Large intestine (tissue), 3 donors: ENCODE data around the gene RAB3C. TPM values are rescaled to one million over a fixed set of nuclear protein-coding genes. Genes with fewer than 3 reads are reported as not detected.

Experiments used
- DNase-seq, 2 donors: peaks; one replicate each; pipeline versions ENCODE4 v3.0.0 to v3.0.0-alpha.2; 2013
- H3K27ac ChIP-seq: one replicate; pipeline ENCODE4 v1.5.1; 2013; ENCODE audit warnings: low read length
- H3K27me3 ChIP-seq: 2 replicates; pipeline ENCODE4 v1.6.1; 2013; ENCODE audit warnings: low read length; ENCODE audit not compliant: control insufficient read depth, insufficient read depth
- H3K36me3 ChIP-seq: 2 replicates; pipeline ENCODE4 v1.6.1; 2013; ENCODE audit warnings: low read length; ENCODE audit not compliant: control insufficient read depth, insufficient read depth
- H3K4me1 ChIP-seq: one replicate; pipeline ENCODE4 v1.6.1; 2013; ENCODE audit warnings: low read length; ENCODE audit not compliant: control insufficient read depth, insufficient read depth
- H3K4me3 ChIP-seq: one replicate; pipeline ENCODE4 v1.5.1; 2013; ENCODE audit warnings: low read length
- H3K9me3 ChIP-seq: one replicate; pipeline ENCODE4 v1.6.1; 2013; ENCODE audit warnings: mild to moderate bottlenecking, low read depth, low read length, moderate library complexity; ENCODE audit not compliant: control insufficient read depth
- WGBS: methylation state at CpG from one replicate; pipeline ENCODE4 v1.1.5; 2013; ENCODE audit warnings: low lambda C conversion rate; ENCODE audit not compliant: insufficient coverage; 5-methylcytosine and 5-hydroxymethylcytosine counted together
- polyA plus RNA-seq: library from polyadenylated mRNA; unstranded; fragments of 120-200 nt; gene quantifications from one replicate; pipeline ENCODE4 v1.2.1, GENCODE V29; 2013

The RAB3C gene
- polyA plus RNA-seq, 1 donor = 12.6 TPM

DNA sequence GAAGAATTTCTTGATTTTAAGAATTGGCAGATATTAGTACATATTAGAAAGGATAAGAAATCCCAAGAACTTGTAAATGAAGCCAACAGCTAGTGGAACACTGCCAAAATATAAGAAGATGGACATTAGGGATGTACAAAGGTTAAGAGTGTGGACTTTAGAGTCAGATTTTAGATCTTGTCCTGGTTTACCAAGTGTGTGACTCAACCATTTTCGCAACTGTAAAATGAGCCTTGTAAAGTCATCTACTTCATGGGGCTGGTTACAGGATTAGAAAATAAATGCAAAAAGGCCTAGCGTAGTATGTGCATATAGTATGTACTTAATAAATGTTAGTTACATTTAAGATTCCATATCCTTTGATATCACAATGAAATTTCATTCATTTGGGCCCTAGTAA is 260.0 kb downstream of the RAB3C start:
- Histone ChIP-seq H3K9me3 (no peaks in the 10 kb centered on the region), H3K36me3 (no peaks in the 10 kb centered on the region), H3K4me3 (no peak overlapping the region), H3K27me3 (no peaks in the 10 kb centered on the region), H3K27ac (no peak overlapping the region), H3K4me1 (no peaks in the 10 kb centered on the region)
- no CpG with 5 or more reads among the region's 2 CpGs for WGBS
- DNase-seq = no peak

GRCh38 chr5:58844395-58844794 is 261.5 kb downstream of the RAB3C start:
- Histone ChIP-seq H3K9me3 (no peaks in the 10 kb centered on the region), H3K27me3 (no peaks in the 10 kb centered on the region), H3K36me3 (no peaks in the 10 kb centered on the region), H3K4me1 (no peaks in the 10 kb centered on the region), H3K27ac (no peak overlapping the region), H3K4me3 (no peak overlapping the region)
- no CpG with 5 or more reads among the region's 2 CpGs for WGBS
- DNase-seq = no peak

DNA sequence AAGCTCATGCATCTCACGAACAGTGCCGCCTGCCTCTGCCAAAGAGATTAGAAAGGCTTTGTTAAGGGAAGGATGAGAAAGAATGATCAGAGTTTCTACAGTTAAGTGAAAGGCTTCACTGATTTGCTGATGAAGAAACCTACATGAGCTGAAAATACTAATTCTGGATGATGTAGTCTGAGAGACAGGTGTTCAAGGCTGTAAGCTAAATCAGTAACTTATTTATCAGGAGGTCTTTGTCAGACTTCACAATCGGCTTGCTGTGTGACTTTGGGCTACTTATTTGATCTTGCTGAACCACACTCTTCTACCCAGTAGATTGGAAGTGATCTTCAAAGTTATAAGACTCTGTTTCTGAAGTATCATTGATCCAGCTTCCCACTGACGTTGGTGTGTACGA is 264.2 kb downstream of the RAB3C start:
- Histone ChIP-seq H3K27me3 (no peaks in the 10 kb centered on the region), H3K4me3 (no peak overlapping the region), H3K27ac (no peak overlapping the region), H3K36me3 (no peaks in the 10 kb centered on the region), H3K4me1 (no peaks in the 10 kb centered on the region), H3K9me3 (no peaks in the 10 kb centered on the region)
- no peak for DNase-seq
- WGBS = 50% methylated on average over 1 of the region's 5 CpGs

DNA sequence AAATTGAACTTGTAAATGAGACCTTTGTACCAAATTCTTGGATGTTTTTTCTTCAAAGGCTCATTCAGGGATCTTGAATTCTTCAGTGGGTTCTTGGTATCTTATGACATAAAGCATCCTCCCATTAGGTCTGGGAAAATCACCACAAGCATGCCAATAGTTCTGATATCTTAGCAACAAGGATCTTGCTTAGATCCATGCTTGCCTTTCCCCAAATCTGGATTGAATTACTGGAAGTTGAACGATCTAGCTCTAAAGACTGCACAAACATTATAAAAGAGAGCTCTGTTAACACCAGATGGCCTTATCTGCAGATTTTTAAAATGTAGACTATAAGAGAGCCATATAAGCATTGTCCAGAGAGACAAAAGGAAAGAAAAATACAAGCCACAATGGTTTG is 266.3 kb downstream of the RAB3C start:
- H3K36me3 ChIP-seq = no peaks in the 10 kb centered on the region
- no CpG with 5 or more reads among the region's 1 CpG for WGBS
- H3K27me3 ChIP-seq = peaks cover 3% of the 10 kb centered on the region
- H3K9me3 ChIP-seq = no peaks in the 10 kb centered on the region
- no peaks in the 10 kb centered on the region for H3K4me1 ChIP-seq
- no peak overlapping the region for H3K4me3 ChIP-seq
- DNase-seq = no peak
- H3K27ac ChIP-seq = no peak overlapping the region

DNA sequence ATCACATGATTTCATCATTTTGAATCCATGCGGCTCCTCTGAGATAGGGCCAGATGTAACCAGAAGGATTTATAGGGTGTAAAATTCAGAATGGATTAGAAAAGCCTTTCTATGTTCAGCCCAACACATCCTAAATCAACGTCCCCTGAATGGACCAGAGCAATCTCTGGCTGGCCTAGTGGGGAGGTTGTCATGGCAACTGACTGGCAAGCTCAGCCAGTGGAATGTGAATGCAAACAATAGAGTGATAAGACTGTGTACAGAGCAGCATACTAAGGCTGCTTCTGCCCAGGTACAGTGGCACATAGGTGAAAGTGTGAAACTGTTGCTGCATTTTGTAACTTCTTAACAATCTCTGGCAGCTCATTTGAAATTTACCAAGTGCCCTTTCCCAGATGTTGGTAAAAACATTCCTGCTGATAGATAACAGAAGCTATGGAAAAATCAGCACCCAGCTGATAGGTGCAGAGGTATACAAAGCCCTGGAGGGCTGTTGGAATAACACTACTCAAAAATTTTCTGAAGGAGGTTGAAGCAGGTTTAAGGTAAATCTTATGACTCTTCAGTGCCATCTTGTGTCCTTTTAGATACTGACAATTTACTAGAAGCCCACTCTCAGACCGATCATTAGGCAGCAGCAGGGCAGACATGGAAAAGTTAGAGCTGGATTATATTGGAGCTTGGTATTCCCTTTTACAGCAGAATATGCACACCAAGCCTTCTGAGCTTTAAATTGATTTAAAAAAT is 267.2 kb downstream of the RAB3C start:
- DNase-seq = peak; percentile 42 to 62
- H3K4me1 ChIP-seq = no peaks in the 10 kb centered on the region
- no peaks in the 10 kb centered on the region for H3K9me3 ChIP-seq
- WGBS = no CpG with 5 or more reads among the region's 3 CpGs
- no peaks in the 10 kb centered on the region for H3K36me3 ChIP-seq
- no peak overlapping the region for H3K27ac ChIP-seq
- peaks cover 5% of the 10 kb centered on the region for H3K27me3 ChIP-seq
- no peak overlapping the region for H3K4me3 ChIP-seq

GRCh38 chr5:58851153-58851552 is 268.3 kb downstream of the RAB3C start:
- H3K27me3 ChIP-seq = peaks cover 5% of the 10 kb centered on the region
- H3K4me1 ChIP-seq = no peaks in the 10 kb centered on the region
- no peaks in the 10 kb centered on the region for H3K36me3 ChIP-seq
- DNase-seq = no peak
- H3K9me3 ChIP-seq = no peaks in the 10 kb centered on the region
- H3K4me3 ChIP-seq = no peak overlapping the region
- H3K27ac ChIP-seq = no peak overlapping the region
- WGBS = no CpG with 5 or more reads among the region's 7 CpGs

- Histone ChIP-seq H3K4me1 (no peaks in the 10 kb centered on the region), H3K9me3 (no peaks in the 10 kb centered on the region), H3K36me3 (no peaks in the 10 kb centered on the region), H3K4me3 (no peak overlapping the region), H3K27ac (no peak overlapping the region), H3K27me3 (peaks cover 5% of the 10 kb centered on the region)
- DNase-seq = no peak
- no CpG with 5 or more reads among the region's 5 CpGs for WGBS
Measured at GRCh38 chr5:58851571-58851970, 268.7 kb downstream of the RAB3C start.

DNA sequence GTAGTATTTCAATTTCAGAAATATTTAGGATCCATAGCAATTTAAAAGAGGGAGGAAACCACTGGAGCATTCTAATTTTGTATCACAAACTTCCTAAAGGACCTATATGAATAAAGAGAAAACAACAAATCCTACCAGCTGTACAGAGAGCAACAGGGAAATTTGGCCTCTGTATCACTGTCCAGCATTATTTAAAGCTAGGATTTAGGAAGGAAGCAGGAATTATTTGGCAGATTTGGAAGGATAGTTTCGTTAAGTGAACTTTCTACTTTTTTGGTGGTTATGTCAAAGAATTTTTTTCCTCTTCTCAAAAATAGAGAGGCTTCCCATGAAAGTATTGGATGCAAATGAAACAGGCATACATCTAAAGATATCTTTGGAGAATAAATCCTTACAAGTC is 269.7 kb downstream of the RAB3C start:
- no peaks in the 10 kb centered on the region for H3K4me1 ChIP-seq
- H3K27ac ChIP-seq = no peak overlapping the region
- H3K9me3 ChIP-seq = no peaks in the 10 kb centered on the region
- no peak for DNase-seq
- WGBS = 100% methylated on average over 1 of the region's 1 CpG
- H3K36me3 ChIP-seq = no peaks in the 10 kb centered on the region
- H3K4me3 ChIP-seq = no peak overlapping the region
- H3K27me3 ChIP-seq = peaks cover 5% of the 10 kb centered on the region

GRCh38 chr5:58854441-58854840 is 271.6 kb downstream of the RAB3C start:
- Histone ChIP-seq H3K27ac (no peak overlapping the region), H3K4me1 (no peaks in the 10 kb centered on the region), H3K4me3 (no peak overlapping the region), H3K36me3 (no peaks in the 10 kb centered on the region), H3K27me3 (peaks cover 9% of the 10 kb centered on the region), H3K9me3 (no peaks in the 10 kb centered on the region)
- WGBS = no CpG with 5 or more reads among the region's 2 CpGs
- DNase-seq = no peak

- 48% methylated on average over 4 of the region's 8 CpGs for WGBS
- no peak for DNase-seq
- Histone ChIP-seq H3K27me3 (peaks cover 11% of the 10 kb centered on the region), H3K9me3 (no peaks in the 10 kb centered on the region), H3K27ac (no peak overlapping the region), H3K36me3 (no peaks in the 10 kb centered on the region), H3K4me1 (no peaks in the 10 kb centered on the region), H3K4me3 (no peak overlapping the region)
Measured at GRCh38 chr5:58855851-58856739, 273.2 kb downstream of the RAB3C start.
